Measurements from ENCODE around the gene FBXW8.

FBXW8 gene

DNA sequence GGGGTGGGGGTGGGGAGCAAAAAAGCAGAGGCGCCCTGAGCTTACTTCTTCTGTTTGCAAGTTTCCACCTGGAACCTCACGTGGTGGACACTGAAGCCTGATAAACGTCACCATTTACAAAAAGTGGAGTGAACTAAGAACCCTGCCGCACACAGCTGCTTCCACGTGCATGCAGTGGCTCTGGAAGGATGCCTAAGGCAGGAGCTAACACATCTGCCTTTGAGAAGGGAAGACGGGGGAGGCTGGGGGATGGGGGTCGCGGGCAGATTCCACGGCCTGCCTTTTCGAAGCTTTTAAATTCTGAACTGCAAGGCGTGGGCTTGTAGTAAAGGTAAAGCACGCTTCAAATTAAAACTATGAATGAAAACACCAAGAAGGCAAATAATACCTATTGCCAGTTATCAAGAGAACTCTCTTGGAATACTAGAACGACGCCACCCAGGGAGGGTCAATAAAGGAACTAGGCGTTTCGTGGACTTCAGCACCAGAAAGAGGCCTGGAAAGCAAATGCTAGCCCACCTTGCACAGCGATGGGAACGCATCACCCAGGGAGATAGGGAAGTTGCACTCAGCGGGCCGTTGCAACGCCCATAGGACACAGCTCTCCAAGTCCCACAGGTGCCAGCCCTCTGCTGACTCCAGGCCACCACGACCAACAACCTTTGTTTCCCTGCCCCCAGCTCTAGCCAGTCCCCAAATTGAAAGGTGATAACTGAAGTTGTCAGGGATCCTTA, 126.7 kb downstream of the FBXW8 start:
- no peak for DNase-seq (ENCODE audit: low read depth)

DNA sequence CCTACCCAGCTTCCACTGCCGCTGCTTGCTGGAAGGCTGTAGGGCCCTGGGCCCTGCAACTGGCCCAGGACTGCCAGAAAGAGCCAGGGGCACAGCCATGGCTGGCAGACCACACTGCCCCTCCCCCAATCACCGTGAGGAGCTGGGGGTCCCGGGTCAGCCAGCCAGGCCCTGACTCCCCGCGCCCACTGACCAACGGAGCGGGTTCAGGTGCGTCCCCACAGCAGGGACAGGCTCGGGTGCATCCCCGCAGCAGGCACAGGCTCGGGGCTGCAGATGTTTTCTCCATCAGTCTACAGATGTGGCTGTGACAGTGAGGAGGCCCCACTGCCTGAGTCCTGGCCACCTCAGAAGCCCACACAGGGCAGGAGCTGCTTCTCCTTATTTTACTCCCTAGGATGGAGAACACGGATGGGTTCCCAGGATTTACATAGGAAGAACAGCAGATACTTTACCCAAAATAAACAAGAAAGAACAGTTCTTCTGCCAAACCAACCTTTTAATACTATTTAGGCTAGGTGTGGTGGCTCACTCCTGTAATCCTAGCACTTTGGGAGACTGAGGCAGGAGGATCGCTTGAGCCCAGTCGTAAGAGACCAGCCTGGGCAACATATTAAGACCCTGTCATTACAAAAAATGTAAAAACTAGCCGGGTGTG, 127.4 kb downstream of the FBXW8 start:
- DNase-seq (ENCODE audit: low read depth) = no peak

DNA sequence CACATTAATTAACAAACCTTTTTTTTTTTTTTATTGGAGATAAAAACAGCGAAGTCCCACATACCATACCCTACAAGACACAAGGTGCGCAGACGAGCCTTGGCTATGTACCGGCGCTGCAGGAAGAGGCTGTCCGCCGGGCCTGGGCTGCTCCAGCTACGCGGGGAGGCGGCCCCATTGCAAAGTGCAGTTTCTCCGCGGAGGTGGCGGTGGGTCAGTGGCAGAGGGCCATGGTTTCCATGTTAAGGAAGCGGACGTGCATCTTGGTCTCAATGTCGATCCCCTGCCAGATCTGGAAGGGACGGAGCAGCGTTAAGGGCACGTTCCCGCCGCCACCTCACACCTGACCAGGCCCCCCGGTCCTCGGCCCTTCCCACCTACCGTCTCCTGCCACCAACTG, 128.2 kb downstream of the FBXW8 start:
- DNase-seq (ENCODE audit: low read depth) = no peak

DNA sequence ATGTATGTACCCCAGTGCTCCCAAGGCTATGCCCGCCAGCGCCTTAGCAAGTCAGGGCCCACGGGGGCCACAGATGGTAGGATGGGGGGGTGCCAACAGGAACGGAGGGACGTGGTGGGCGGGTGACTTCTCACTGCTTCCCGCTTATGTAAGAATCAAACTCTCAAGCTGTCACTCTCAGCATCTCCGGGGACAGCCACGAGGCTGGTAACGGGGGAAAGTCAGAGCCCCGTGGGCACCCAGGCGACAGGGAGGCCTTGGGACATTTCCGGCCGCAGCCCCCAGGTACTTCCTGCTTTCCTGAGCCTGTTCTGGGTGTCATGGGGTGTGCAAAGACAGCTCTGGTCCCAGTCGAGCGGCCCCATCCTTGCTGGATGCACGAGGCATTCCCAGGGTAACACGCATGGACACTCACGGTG, 129.2 kb downstream of the FBXW8 start:
- no peak for DNase-seq (ENCODE audit: low read depth)

DNA sequence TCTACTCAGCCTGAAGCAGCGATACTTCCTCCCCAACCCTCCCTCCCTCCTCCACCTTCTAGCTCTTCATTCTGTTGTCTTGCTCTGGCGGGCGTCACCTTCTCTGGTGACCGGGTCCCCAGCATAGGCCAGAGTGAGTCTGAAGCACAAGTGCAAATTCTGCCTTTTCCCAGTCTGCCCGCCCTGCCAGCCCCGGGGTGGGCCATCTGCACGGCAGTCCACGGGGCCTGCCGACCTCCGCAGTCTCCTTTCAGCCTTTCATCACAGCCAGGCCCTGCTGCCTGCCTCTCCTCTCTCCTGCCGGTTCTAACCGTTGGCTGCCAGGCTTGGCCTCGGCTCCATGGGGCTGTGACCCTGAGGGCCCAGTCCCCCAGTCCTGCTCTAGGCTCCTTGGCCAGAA, 129.7 kb downstream of the FBXW8 start:
- no peak for DNase-seq (ENCODE audit: low read depth)

DNA sequence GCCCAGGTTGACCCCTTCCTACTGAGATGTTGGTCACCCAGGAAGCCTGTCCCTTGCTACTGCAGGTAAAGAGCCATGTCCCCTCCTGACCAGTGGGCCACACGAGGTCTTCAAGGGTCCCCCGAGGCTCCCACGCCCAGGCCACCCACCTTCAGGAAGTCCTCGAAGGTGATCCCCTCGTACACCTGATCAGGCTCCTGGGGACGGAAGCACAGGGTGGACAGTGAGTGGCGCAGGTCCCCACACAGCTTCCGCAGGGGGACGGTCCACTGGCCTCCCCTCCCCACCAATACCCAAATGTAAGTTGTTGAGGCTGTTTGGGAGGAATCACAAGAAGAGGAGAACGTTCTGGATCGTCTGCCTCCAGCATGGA, 131.0 kb downstream of the FBXW8 start:
- DNase-seq (ENCODE audit: low read depth) = no peak

DNA sequence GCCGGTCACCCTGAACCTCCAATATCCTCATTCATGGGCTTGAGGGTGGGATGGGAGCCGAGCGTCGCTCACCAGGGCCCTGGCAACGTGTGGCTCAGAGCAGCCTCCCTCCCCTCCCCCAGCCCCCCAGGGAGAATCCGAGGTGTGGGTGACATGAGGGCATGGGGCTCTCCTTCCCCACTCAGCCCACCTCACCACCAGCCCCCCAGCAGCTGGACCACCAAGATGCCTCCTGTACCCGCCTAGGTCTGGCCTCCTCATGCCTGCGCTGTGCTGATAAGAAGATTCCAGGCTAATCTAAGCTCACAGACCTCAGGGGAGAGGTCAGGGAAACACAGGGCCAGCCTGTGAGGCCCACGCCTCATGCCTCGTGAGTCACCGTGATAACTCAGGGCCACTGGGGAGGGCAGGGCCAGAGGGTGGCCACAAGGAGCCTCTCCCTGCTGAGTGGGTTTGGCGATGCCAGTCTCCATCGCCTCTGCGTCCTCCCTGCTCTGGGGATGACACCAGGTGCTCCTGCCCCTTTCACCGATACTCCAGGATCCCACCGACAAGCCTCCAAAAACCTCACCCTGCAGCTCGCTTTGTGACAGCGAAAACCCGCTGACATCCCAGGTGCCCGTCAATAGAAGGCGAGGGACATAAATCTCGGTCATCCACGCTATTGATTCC, 131.6 kb downstream of the FBXW8 start:
- no peak for DNase-seq (ENCODE audit: low read depth)

DNA sequence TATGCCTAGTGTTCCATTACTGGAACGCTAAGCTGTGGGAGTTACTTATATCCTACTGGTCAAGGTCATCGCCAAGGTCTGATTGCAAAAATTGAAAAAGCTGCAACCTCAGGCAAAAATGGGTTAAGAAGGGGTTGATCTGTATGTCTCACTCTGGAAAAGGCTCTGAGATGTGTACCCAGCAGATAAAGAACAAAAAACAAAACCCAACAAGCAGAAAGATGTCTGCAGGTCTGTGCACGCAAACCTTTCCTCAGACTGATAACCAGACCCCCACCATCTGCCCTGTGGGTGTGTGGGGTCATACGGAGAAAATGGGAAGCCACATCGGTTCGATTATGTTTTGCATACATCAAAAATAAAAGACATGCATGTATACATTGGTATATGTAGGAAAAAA, 132.1 kb downstream of the FBXW8 start:
- DNase-seq (ENCODE audit: low read depth) = no peak

DNA sequence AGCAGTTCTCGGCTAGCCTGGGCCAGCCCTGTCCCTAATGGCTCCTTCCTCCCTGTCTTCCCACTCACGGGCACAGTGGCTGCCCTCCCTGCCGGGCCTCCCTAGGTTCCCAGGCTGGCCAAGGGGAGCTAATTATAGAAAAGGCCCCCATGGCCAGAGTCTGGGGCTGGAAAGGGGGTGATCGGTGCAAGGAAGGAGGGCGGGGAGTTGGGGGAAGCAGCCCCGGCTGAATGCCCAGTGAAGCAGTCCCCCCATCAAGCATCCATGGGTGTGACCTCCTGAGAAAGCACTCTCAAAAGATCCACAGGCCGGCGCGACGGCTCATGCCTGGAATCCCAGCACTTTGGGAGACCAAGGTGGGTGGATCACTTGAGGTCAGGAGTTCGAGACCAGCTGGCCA, 133.6 kb downstream of the FBXW8 start:
- no peak for DNase-seq (ENCODE audit: low read depth)

DNA sequence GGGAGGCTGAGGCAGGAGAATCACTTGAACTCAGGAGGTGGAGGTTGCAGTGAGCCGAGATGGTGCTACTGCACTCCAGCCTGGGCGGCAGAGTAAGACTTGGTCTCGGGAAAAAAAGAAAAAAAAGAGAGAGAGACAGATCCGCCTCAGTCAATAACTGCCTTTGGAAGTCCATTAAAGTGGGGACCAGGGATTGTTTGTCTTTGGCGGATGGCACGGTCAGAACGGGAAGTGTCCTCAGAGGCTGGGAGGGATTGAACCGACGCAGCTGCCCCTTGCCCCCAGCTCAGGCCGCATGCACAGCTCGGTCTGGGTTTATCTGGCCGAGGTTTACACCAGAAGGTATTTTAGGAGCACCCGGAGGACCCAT, 134.0 kb downstream of the FBXW8 start:
- no peak for DNase-seq (ENCODE audit: low read depth)

DNA sequence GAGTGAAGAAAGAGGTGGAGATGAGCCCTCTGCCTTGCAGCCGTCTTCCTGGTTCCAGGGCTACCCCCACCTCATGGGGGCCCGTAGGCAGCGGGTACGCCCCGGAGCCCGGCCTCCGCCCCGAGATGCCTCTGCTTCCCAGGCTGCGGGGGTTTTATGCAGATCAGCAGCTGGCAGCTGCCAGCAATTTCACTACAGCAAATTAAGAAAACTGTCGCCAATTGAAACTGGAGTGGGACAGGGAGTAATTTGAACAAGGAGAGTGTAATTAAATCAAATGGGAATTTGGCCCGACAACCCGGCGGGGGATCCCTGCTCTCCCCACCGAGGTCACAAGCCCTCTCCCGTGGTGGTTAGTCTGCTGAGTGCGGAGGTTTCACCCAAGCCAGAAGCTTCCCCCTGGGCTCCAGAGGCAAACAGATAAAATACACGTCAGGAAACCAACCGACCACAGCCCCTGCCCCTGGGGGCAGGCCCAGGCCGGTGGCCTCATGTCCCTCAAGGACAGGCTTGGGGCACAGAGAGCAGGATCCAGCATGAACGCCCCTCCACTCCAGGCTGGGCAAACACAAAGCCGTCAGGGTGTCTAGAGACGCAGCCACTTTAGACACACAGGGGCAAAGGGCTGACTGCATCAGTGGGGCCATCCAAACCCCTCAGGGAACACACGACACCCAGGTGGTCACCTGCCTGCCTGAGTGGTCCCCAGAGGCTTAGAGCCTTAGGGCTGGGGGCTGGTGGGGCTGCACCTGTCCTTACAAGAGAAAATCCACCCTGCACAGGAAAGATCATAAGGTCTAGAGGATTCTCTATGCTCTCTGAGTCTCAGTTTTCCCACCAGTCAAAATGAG, 134.6 kb downstream of the FBXW8 start:
- DNase-seq (ENCODE audit: low read depth) = no peak

DNA sequence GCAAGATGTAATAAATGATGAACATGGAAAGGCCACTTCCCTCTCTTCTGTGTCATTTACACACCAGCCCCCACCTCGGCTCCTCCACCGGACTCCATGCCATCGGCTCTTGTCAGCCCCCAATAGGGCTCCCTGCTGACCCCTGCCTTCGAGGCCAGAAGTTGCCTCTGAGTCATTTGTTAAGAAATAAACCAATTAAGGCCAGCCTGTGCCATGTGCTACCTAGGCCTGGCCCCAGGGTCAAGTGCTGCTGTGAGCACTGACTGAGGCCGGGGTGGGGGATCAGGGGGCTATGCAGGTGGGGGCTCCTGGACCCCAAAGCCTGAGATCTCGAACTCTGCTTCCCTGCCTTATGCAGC, 135.2 kb downstream of the FBXW8 start:
- no peak for DNase-seq (ENCODE audit: low read depth)

DNA sequence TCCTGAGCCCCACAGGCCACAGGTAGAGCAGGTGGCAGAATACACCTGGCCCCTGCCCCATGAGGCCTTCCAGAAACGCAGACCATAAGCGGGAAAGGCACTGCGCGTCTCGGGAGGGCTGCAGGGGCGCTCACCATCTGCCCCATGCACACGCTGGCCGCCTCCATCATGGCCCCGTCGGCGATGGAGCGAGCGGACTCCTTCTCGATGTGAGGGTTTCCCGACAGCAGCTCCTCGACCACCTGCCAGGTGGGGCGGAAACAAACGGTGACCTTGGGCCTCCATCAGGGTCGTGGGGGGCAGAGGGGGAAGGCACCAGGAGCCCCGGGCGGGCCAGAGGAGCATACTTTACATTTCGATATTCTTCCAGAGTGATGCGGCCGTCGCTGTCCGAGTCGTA, 135.7 kb downstream of the FBXW8 start:
- DNase-seq (ENCODE audit: low read depth) = no peak

DNA sequence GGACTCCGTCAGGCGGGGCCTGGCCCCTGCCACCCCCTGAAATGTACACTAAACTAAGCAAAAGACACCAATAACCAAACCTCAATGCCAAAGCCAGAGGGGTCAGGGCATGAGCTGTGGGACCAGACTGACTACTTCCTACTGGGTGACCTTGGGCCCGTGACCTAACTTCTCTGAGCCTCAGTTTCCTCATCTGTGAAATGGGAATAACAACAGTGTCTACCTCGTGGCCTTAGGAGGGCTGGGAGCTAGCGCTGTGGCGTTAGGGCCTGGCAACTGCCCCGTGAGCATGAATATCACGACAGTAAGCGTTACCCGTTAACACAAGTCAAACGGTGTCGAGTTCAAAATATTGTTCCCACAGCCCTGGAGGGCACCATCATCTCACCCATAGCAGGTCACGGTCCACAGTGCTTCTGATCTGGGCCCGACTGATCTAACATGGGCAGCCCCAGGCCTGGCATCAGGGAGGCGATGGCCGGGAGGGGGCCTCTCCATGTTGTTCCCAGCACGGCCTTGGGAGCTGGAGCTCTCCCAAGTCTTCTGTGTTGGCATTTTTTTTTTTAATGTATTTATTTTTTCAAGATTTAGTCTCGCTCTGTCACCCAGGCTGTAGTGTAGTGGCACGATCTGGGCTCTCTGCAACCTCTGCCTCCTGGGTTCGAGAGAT, 136.2 kb downstream of the FBXW8 start:
- DNase-seq (ENCODE audit: low read depth) = no peak

DNA sequence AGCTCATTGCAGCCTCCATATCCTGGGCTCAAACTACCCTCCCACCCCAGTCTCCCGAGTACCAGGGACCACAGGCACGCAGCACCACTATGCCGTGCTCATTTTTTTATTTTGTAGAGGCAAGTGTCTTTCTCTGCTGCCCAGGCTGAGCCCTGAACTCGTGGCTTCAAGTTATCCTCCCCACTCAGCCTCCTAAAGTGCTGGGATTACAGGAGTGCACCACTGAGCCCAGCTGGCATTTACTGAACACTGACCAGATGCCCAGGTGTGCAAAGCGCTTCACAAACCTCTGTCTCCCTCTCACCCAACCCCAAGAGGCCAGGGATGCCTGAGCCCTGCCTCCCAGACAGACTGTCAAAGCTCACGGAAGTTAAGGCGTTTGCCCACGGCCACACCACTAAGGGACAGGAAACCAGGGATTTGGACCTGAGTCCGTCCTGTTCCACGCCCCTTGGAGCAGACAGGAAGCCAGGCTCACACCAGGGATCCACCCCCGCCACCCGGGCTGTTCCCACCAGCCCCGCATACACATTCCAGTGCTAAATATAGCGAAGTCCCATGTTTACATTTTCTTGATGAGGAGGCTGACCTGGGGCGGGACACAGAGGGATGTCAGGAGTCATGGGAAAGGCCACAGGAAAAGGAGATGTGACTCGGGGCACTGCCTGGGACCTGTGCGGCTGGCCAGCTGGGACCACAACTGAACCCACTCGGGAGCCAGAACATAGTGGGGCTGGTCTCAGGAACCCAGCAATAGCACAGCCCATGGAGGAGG, 137.2 kb downstream of the FBXW8 start:
- no peak for DNase-seq (ENCODE audit: low read depth)

DNA sequence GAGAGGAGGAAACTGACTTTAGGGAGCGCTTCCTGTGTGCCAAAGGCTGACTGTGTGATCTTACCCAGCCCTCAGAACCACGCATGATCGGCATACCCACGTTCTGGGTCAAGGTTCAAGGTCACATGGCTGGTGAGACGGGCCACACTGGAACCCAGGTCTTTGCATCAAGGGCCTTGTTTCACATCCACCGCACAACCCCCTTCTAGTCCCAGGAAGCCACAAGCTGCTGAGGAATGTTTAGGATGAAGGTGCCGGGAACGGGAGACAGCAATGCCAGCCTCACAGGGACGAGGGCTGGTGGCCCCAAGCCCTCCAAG, 137.8 kb downstream of the FBXW8 start:
- DNase-seq (ENCODE audit: low read depth) = no peak

DNA sequence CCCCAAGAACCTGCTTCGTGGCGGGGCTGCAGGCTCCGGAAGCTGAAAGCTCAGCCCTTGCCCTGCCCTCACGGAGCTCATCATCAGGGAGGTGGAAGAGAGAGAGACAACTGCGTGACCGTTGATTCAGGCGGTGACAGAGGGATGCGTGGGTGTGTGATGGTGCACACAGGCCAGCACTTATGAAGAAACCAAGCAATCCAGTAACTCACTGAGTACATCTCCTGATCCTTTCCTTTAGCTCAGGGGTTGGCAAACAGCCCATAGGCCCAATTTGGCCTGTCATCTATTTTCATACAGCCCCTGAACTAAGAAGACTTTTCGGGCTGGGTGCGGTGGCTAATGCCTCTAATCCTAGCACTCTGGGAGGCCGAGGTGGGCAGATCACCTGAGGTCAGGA, 138.5 kb downstream of the FBXW8 start:
- DNase-seq (ENCODE audit: low read depth) = no peak

DNA sequence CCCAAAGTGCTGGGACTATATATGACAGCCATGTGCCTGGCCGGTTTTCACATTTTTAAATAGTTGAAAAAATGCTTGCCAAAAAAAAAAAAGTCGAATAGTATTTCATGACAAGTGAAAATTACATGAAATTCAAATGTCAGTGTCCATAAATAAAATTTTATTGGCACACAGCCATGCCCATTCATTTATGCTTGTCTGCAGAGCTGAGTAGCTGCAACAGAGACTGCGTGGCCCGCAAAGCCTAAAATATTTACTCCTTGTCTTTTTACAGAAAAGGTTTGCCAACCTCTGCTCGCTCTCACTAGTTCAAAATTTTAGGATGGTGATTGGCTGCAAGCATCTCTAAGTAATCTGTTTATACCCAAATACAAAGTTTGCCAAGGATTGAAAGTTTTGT, 139.3 kb downstream of the FBXW8 start:
- DNase-seq (ENCODE audit: low read depth) = no peak

DNA sequence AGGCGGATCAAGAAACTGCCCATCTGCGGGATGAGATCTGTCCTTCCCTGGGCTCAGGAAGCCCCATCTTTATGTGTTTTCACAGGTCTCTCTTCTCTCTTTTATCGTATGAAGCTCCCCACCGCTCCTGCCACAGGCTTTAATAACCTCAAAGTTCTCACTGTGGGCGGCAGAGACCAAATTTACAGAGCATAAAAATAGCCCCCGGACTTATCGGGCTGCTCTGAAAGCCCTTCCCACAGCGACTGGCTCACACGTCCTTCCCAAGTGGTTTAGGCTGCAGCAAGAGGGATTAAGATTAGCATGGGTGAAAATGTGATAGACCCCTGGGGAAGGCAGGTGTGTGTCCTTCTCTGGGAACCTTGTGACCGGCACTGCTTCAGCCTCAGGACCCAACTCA, 140.6 kb downstream of the FBXW8 start:
- DNase-seq (ENCODE audit: low read depth) = no peak

DNA sequence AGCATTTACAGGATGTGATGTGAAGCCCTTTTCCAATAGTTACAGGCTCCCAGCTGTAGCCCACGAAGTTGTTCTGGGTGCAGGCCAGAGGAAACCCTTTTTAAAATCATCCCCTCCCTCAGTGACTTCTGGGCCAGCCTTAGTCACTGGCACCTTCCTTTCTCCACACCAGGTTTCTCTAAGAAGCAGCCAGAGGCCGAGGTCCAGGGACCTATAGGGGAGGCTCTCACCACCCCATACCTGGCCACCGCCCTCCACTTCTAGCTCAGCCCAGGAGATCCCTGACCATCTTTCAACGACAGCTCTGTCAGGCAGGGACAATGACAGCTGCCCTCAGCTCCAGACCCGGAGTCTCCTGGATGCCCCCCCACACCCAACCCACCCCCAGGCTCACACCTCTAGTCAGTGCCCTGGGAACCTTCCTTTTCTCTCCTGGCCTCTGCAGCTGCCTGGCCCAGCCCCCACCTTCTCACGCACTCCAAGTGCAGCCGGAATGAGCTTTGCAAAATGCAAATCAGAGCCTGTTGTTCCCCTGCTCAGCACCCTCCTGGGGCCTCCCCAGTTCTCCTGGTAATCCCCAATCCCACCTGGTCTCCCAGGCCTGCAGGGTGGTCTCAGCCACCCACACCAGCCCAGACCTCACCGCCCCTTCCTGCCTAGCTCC, 141.8 kb downstream of the FBXW8 start:
- no peak for DNase-seq (ENCODE audit: low read depth)

DNA sequence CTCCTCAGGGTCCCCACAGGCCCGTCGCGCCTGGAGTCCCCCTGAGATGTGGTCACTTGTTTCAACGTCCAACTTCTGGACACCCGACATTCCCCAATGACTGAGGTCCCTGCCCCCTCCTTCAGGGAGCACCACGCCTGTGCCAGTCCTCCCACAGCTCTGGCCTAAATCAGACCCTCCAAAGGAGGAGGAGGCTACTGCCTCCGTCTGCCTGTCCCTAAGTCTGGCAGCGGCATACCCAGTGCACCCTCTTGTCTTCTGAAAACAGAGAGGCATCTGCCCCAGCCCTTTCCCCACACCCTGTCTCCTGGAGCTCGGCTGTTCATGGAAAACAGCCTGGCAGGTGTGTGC, 142.3 kb downstream of the FBXW8 start:
- DNase-seq (ENCODE audit: low read depth) = no peak
